ENCODE measurements around the gene COL15A1.
"Not testable (repeated sequence)": the region's sequence is repeated elsewhere in the genome, so short reads cannot be mapped to it uniquely, and the experiment has no call there.

The COL15A1 gene

DNA sequence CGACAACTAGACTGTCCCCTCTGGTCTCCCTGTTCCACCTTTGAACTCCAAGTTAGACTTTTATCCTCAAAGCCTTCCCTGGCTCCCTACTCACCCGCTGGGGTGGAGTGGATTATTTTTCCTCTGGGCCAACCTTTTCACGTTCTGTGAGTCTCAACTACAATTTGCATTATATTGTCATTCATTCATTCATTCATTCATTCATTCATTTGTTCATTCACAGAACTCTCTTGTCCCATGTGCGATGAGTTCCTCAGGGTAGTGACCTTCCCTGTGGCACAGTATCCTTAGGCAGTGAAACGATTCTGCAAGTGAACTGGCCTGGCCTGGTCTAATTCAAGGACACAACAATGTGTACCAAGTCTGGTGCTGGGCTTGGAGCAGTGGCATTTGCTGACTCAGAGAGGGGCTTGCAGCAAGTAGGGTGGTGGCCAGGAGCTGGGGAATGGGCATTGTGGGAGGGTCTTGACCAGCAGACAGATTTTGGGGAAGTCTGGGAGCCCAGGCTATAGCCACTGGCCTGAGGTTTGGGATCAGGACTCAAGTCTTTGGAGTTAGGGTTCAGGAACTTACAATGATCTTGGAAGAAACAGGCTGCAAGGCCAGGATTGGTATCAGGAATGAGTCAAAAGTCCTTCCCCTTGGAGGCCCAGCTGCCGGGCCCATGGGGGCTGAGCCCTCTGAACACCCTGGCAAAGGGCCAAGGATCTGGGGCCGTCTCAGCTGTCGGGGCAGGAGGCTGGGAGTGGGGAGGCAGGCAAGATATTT lies 37.2 kb upstream of the COL15A1 start:
- H3K4me3 ChIP-seq (ENCODE audit: low read depth, low read length), result no peak overlapping the region
- in situ Hi-C loops (cut with HindIII; ENCODE audit: low sequenced_read_pairs), result no loop called here
- no peak for DNase-seq (ENCODE audit: low read depth)
- TF ChIP-seq, protein P1, sequence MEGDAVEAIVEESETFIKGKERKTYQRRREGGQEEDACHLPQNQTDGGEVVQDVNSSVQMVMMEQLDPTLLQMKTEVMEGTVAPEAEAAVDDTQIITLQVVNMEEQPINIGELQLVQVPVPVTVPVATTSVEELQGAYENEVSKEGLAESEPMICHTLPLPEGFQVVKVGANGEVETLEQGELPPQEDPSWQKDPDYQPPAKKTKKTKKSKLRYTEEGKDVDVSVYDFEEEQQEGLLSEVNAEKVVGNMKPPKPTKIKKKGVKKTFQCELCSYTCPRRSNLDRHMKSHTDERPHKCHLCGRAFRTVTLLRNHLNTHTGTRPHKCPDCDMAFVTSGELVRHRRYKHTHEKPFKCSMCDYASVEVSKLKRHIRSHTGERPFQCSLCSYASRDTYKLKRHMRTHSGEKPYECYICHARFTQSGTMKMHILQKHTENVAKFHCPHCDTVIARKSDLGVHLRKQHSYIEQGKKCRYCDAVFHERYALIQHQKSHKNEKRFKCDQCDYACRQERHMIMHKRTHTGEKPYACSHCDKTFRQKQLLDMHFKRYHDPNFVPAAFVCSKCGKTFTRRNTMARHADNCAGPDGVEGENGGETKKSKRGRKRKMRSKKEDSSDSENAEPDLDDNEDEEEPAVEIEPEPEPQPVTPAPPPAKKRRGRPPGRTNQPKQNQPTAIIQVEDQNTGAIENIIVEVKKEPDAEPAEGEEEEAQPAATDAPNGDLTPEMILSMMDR (IDR thresholded peaks at IDR 0.05; ENCODE audit: low read depth, low read length, missing control alignments), result no peak

- no peak for DNase-seq (ENCODE audit: low read depth)
- TF ChIP-seq, protein P1 (IDR thresholded peaks at IDR 0.05; ENCODE audit: low read depth, low read length, missing control alignments), result no peak
- in situ Hi-C loops (cut with HindIII; ENCODE audit: low sequenced_read_pairs), result no loop called here
- H3K4me3 ChIP-seq (ENCODE audit: low read depth, low read length), result no peak overlapping the region
Measured at GRCh38 chr9:98907055-98907454, 36.7 kb upstream of the COL15A1 start.

DNA sequence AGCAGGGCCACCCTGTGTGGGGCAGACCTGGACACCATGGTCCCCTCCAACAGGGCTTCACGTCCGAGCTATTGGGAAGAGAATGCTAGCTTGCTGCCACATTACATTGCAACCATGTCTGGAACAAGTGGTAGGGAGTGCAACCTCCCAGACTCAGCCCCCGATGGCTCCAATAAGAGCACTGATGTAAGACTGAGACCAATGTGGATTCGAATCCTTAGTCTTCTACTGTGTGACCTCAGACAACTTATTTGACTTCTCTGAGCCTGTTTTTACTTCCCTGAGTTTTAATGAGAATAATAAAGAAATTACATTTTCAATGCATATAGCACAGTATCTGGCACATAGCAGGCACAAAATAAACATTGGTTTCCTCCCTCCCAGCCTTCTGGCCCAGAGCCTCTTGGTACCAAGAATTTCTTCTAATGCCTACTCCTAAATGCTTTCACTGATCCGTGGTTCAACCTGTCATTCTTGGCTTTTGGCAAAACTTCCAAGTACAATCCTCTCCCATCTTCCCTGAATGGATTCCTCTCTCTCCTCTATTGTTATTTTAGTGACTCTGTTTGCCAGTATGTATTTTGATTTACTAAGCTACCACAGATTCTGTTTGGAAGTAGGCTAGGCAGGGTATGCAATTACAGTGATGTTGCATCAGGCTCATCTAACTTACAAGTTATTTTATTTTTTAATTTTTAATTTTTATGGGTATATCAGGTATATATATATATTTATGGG lies 34.6 kb upstream of the COL15A1 start:
- H3K4me3 ChIP-seq (ENCODE audit: low read depth, low read length), result no peak overlapping the region
- in situ Hi-C loops (cut with HindIII; ENCODE audit: low sequenced_read_pairs), result no loop called here
- TF ChIP-seq, protein P1 (IDR thresholded peaks at IDR 0.05; ENCODE audit: low read depth, low read length, missing control alignments), result no peak

GRCh38 chr9:98909935-98910334 lies 33.8 kb upstream of the COL15A1 start:
- no peak for DNase-seq (ENCODE audit: low read depth)
- in situ Hi-C loops (cut with HindIII; ENCODE audit: low sequenced_read_pairs), result no loop called here
- no peak overlapping the region for H3K4me3 ChIP-seq (ENCODE audit: low read depth, low read length)
- TF ChIP-seq, protein P1 (IDR thresholded peaks at IDR 0.05; ENCODE audit: low read depth, low read length, missing control alignments), result no peak

More for the DNA sequence above, 34.6 kb upstream of the COL15A1 start:
- DNase-seq (ENCODE audit: low read depth), result no peak

GRCh38 chr9:98911042-98911441 lies 32.7 kb upstream of the COL15A1 start:
- H3K4me3 ChIP-seq (ENCODE audit: low read depth, low read length), result no peak overlapping the region
- in situ Hi-C loops (cut with HindIII; ENCODE audit: low sequenced_read_pairs), result no loop called here
- TF ChIP-seq, protein P1 (IDR thresholded peaks at IDR 0.05; ENCODE audit: low read depth, low read length, missing control alignments), result no peak
- DNase-seq (ENCODE audit: low read depth), result no peak

GRCh38 chr9:98911738-98912137 lies 32.0 kb upstream of the COL15A1 start:
- DNase-seq (ENCODE audit: low read depth); H3K4me3 ChIP-seq (ENCODE audit: low read depth, low read length); in situ Hi-C loops (cut with HindIII; ENCODE audit: low sequenced_read_pairs): not testable (repeated sequence)

- in situ Hi-C loops (cut with HindIII; ENCODE audit: low sequenced_read_pairs), result no loop called here
- TF ChIP-seq, protein P1 (IDR thresholded peaks at IDR 0.05; ENCODE audit: low read depth, low read length, missing control alignments), result no peak
- no peak overlapping the region for H3K4me3 ChIP-seq (ENCODE audit: low read depth, low read length)
- DNase-seq (ENCODE audit: low read depth), result no peak
Measured at GRCh38 chr9:98912450-98912849, 31.3 kb upstream of the COL15A1 start.
